ENCODE measurements around the gene GMDS.

Gene GMDS

DNA sequence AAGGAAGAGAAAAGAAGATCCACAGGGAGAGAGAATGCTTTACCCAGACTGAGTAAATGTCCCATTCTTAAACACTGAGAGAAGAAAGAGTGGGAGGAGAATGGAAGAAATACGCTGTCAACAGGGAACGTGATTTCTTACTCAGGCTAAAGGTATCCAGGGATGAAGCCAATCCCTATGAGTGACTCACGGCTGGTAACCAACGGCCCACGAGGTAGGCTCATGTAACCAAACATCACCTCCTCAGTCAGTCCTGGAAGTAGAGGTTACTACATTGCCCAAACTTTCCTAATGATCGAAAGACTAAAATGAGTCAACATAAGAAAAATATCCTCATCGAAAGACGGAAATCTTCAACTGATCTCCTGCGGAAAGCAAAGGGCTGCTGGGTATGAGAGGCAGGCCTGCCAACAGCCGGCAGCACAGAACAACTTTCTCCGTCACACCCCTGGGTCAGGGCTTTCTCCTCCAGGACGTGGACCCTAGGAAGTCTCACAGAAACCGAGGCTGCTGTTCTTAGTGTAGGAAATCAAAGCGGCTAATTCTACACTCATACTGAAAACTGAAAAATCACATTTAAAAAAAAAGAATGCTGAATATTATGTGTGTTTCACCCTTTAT lies 292.6 kb downstream of the GMDS start:
- TF ChIP-seq, protein P1, sequence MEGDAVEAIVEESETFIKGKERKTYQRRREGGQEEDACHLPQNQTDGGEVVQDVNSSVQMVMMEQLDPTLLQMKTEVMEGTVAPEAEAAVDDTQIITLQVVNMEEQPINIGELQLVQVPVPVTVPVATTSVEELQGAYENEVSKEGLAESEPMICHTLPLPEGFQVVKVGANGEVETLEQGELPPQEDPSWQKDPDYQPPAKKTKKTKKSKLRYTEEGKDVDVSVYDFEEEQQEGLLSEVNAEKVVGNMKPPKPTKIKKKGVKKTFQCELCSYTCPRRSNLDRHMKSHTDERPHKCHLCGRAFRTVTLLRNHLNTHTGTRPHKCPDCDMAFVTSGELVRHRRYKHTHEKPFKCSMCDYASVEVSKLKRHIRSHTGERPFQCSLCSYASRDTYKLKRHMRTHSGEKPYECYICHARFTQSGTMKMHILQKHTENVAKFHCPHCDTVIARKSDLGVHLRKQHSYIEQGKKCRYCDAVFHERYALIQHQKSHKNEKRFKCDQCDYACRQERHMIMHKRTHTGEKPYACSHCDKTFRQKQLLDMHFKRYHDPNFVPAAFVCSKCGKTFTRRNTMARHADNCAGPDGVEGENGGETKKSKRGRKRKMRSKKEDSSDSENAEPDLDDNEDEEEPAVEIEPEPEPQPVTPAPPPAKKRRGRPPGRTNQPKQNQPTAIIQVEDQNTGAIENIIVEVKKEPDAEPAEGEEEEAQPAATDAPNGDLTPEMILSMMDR (IDR thresholded peaks at IDR 0.05; ENCODE audit: low read depth, low read length) = no peak
- DNase-seq (ENCODE audit: extremely low read depth, low read depth) = peak; percentile 29

DNA sequence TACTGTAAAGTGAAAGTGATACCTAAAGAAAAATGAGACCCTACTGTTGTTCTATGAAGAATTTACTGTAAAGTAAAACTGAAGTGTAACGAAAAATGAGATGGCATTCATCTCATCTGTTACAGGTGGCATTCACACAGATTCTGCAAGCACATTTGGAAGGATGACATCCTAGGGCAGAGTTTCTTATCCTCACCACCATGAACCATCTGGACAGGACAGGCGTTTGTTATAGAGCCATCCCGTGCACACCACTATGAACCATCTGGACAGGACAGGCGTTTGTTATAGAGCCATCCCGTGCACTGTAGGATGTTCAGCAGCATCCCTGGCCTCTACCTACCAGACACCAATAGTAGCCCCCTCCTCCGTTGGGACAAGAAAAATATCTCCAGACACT lies 294.8 kb downstream of the GMDS start:
- no peak for DNase-seq (ENCODE audit: extremely low read depth, low read depth)
- TF ChIP-seq, protein P1 (IDR thresholded peaks at IDR 0.05; ENCODE audit: low read depth, low read length) = no peak

DNA sequence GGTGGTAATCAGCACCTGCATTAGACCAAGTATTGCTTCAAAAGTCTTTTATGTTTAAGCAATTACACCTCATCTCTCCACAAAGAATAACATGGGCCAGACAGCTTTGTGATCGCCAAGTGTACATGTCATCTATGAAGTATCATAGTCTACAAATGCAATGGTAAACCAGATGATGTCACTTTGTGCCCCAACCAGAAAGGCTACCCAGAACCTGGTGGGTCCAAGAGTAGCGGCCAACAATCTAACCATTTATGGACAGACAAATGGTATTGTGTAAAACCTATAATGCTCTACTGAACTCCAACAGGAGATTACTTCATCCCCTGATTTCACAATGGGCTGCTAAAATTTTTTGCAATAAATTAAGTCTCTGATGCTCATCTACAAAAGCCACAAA lies 295.9 kb downstream of the GMDS start:
- TF ChIP-seq, protein P1 (IDR thresholded peaks at IDR 0.05; ENCODE audit: low read depth, low read length) = no peak

DNA sequence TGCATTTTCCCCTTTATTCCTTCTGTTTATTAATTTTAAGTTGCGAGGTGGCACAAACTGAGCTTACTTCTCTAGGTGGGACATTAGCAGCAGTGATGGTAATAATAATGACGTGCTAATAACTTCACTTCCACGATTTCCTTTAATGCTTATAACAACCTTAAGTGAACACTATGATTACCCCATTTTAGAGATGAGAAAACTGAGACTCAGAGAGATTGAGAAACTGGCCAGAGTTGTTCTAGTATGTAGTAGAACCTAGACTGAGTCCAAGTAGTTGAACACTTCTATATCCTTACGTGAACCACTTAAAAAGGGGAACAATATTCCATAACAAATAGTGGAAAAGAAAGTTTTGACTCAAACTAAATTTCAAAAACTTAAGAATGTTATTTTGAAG lies 297.5 kb downstream of the GMDS start:
- TF ChIP-seq, protein P1 (IDR thresholded peaks at IDR 0.05; ENCODE audit: low read depth, low read length) = no peak
- DNase-seq (ENCODE audit: extremely low read depth, low read depth) = no peak

More for the DNA sequence above, 295.9 kb downstream of the GMDS start:
- DNase-seq (ENCODE audit: extremely low read depth, low read depth) = no peak

DNA sequence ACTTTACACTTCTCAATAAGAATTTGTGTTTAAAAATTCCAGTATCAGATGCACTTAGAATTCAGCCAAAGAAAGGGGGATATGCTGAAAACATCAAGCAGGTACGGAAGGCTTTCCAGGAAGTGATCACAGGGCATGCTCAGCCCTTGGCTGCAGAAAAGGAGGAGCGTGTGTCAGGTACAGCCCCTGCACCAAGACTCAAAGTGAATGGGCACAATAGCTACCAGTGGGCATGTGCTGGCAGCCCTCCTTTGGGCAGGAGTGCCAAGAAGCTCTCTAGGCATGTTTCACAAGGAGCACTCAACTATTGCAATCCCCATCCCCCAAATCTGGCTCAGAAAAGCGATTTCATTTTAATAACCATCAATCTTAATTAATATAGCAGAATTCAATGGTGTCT lies 298.8 kb downstream of the GMDS start:
- TF ChIP-seq, protein P1 (IDR thresholded peaks at IDR 0.05; ENCODE audit: low read depth, low read length) = no peak

DNA sequence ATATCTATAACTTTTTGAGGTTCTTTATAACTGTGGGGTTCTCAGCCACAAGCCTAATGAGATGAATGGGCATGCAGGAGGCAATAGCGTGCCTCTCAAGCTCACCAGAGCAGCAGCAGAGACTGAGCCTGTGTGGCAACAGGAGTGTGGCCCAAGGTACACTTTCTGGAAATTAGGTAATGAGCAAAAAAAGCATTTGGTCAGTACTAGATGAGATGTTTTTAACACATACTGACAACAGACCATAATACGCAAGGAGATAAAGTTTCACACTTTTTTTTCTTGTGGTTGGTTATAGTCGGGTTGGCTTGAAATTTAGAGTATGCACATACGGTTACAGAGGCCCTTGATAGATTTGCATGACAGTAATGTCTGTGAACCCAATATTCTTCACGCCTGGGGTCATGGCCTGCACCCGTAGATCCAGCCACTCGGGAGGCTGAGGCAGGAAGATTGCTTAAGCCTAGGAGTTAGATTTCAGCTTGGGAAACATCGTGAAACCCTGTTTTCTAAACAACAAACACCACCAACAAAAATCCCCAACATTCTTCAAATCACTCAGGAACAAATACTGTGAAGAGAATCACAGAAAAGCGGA lies 300.1 kb downstream of the GMDS start:
- no peak for DNase-seq (ENCODE audit: extremely low read depth, low read depth)
- TF ChIP-seq, protein P1 (IDR thresholded peaks at IDR 0.05; ENCODE audit: low read depth, low read length) = no peak

More for the DNA sequence above, 298.8 kb downstream of the GMDS start:
- DNase-seq (ENCODE audit: extremely low read depth, low read depth) = no peak

DNA sequence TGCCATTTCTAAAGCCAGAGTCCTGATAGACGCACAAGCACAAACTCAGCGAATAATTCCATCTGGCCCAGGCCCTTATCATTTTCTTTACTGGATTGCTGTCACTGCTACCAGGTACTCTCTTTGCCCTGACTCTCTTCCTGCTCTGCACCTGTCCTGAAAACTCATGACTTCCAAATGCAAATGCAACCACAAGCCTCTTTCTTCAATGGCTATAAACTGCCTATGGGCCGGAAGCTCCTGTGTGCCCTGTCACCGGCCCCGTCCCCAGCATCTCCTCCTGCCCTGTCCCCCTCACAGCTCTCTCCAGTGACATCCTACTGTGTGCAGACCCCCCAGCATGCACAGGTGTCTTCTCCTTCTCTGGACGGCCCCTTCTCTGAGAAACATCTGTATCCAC lies 302.6 kb downstream of the GMDS start:
- TF ChIP-seq, protein P1 (IDR thresholded peaks at IDR 0.05; ENCODE audit: low read depth, low read length) = no peak
- DNase-seq (ENCODE audit: extremely low read depth, low read depth) = no peak

Measured in AG09319 (cell line).